ENCODE data around the gene EPHB2.

- TF ChIP-seq MAX (IDR thresholded peaks at IDR 0.05) (no peak), RARB (CRISPR knock-in tag; IDR thresholded peaks at IDR 0.05) (no peak), EHF (CRISPR knock-in tag; IDR thresholded peaks at IDR 0.05) (no peak), PBX3 (IDR thresholded peaks at IDR 0.05) (no peak), CTCF (IDR thresholded peaks at IDR 0.05) (no peak), ATOH8 (CRISPR knock-in tag; IDR thresholded peaks at IDR 0.05; ENCODE audit: low read depth) (no peak), EP300 (IDR thresholded peaks at IDR 0.05) (no peak), SMC3 (IDR thresholded peaks at IDR 0.05) (no peak)
These were observed 203.5 kb downstream of the EPHB2 start for GRCh38 chr1:22914156-22914555.
